ENCODE results near the gene TXNDC2. TPM values are rescaled to one million over a fixed set of nuclear protein-coding genes. Genes with fewer than 3 reads are reported as not detected.

TXNDC2 gene
- total and polyA plus RNA-seq, 10 of the 15 experiments (the other 5 are each of a cell fraction or from before 2014, with no cell fraction given), result 0.04 to 0.07 (median 0.06) TPM; not detected in 7

- H3K27me3 ChIP-seq (replicated peaks in 1 of 2; ENCODE audit: control insufficient read depth in 2 of 2, insufficient read depth in 2 of 2, low read length in 1 of 2), result no peaks in the 10 kb centered on the region; a peak in 1 of 4 replicates
- H3K4me1 ChIP-seq (ENCODE audit: control insufficient read depth, insufficient read depth, low read length), result no peaks in the 10 kb centered on the region
- H2AFZ ChIP-seq (ENCODE audit: control insufficient read depth, low read depth, low read length), result no peak overlapping the region
- no peak overlapping the region for H3K27ac ChIP-seq (ENCODE audit: control insufficient read depth, insufficient read depth)
- RAD21 ChIA-PET (ENCODE audit: unreplicated experiment), result no interaction called here
- in situ Hi-C loops (cut with MboI), result loop anchor here (25.0 kb wide), 2 partner anchors 293 to 1293 kb away; partner anchors contain the start of genes PPP4R1 and RAB12
- DNase-seq (ENCODE audit: low read depth, low spot score), result no peak
- SMC1A ChIA-PET (ENCODE audit: uncharacterized antibody, unreplicated experiment), result interaction anchor here (1.1 kb wide), 1 partner anchor 16 kb away, joined by 3 read pairs; no protein-coding TSS in a partner anchor
- intact Hi-C loops (cut with micrococcal nuclease; ENCODE audit: unreplicated experiment), result no loop called here
- no peaks in the 10 kb centered on the region for H4K20me1 ChIP-seq (ENCODE audit: control insufficient read depth, insufficient read depth)
- H3K4me2 ChIP-seq (ENCODE audit: control insufficient read depth, insufficient read depth), result no peak overlapping the region
- no peaks in the 10 kb centered on the region for H3K36me3 ChIP-seq (ENCODE audit: control insufficient read depth in 2 of 2, insufficient read depth in 2 of 2, low read length in 1 of 2)
- no peaks in the 10 kb centered on the region for H3K79me2 ChIP-seq (ENCODE audit: control insufficient read depth, insufficient read depth, low read length)
- no peak overlapping the region for H3K9ac ChIP-seq (ENCODE audit: control insufficient read depth, insufficient read depth, low read length)
- FAIRE-seq, result no peak
- H3K9me3 ChIP-seq (replicated peaks; ENCODE audit: control insufficient read depth, insufficient read depth, low read length), result no peaks in the 10 kb centered on the region
- POLR2A ChIA-PET, result no interaction called here
- TF ChIP-seq NFXL1 (IDR thresholded peaks at IDR 0.05; ENCODE audit: borderline replicate concordance) (no peak), ATF7 (IDR thresholded peaks at IDR 0.05; ENCODE audit: low read depth) (no peak), MEF2B (IDR thresholded peaks at IDR 0.05; ENCODE audit: partially characterized antibody, poor library complexity, severe bottlenecking) (no peak), SPI1 (IDR thresholded peaks at IDR 0.05; ENCODE audit: borderline replicate concordance, insufficient read depth, low read depth, low read length) (no peak), ZNF592 (IDR thresholded peaks at IDR 0.05) (no peak), SP1 (IDR thresholded peaks at IDR 0.05; ENCODE audit: low read depth, low read length) (no peak), RFX5 (IDR thresholded peaks at IDR 0.05; ENCODE audit: low read depth, low read length) (no peak), NFIC (IDR thresholded peaks at IDR 0.05; ENCODE audit: low read depth, low read length) (no peak), BCLAF1 (IDR thresholded peaks at IDR 0.05) (no peak), MYB (IDR thresholded peaks at IDR 0.05; ENCODE audit: borderline replicate concordance, low read depth, low read length) (no peak), ETV6 (conservative IDR thresholded peaks at IDR 0.05 in 1 of 2, IDR thresholded peaks at IDR 0.05 in 1 of 2; ENCODE audit: borderline replicate concordance in 1 of 2, low read depth in 1 of 2) (no peak), MYC (IDR thresholded peaks at IDR 0.05; ENCODE audit: insufficient read depth, insufficient read length, insufficient replicate concordance, low read length, severe bottlenecking) (no peak), BRCA1 (IDR thresholded peaks at IDR 0.05; ENCODE audit: low read depth, low read length) (no peak), PBX3 (IDR thresholded peaks at IDR 0.05; ENCODE audit: insufficient replicate concordance, low read depth, low read length) (no peak), TCF12 (IDR thresholded peaks at IDR 0.05; ENCODE audit: low read depth, low read length) (no peak), FOXK2 (IDR thresholded peaks at IDR 0.05) (no peak), ZBED1 (IDR thresholded peaks at IDR 0.05; ENCODE audit: borderline replicate concordance) (no peak)
- ATAC-seq, result no peak
- BruUV-seq (replicated peaks), result no TSS peak
- 49% methylated on average over 5 of the region's 5 CpGs for WGBS (ENCODE audit: insufficient coverage, insufficient replicate concordance, low lambda C conversion rate, missing lambda C conversion rate)
- CTCF ChIA-PET, result no interaction called here
- H3K4me3 ChIP-seq, result no peak overlapping the region
Measured at GRCh38 chr18:9905401-9905922, 19.7 kb downstream of the TXNDC2 start.
